HepG2 (cell line): ENCODE data around the gene DMGDH. TPM values are rescaled to one million over a fixed set of nuclear protein-coding genes. Genes with fewer than 3 reads are reported as not detected.

Experiments
- BRF2 ChIP-seq: sonication (generic); formaldehyde crosslinking; IDR thresholded peaks from 2 replicates; pipeline ENCODE4 v1.8.1; 2022; ENCODE audit warnings: mild to moderate bottlenecking, missing genetic modification reagents
- DMAP1 ChIP-seq: IDR thresholded peaks from 2 replicates; pipeline ENCODE4 v1.6.1; 2016
- ELF1 ChIP-seq: sonication (generic); formaldehyde crosslinking; IDR thresholded peaks from 2 replicates; pipeline ENCODE4 v1.4.0; 2020; ENCODE audit warnings: missing genetic modification reagents
- FOXO1 ChIP-seq: sonication (generic); formaldehyde crosslinking; IDR thresholded peaks from 2 replicates; pipeline ENCODE4 v1.4.0; 2020; ENCODE audit warnings: missing genetic modification reagents
- JUN ChIP-seq: sonication (generic); formaldehyde crosslinking; IDR thresholded peaks from 2 replicates; pipeline ENCODE4 v1.4.0; 2020; ENCODE audit warnings: mild to moderate bottlenecking, missing genetic modification reagents
- KLF12 ChIP-seq: sonication (generic); formaldehyde crosslinking; IDR thresholded peaks from 2 replicates; pipeline ENCODE4 v1.4.0; 2020; ENCODE audit warnings: missing genetic modification reagents, borderline replicate concordance
- MEIS2 ChIP-seq: sonication (generic); formaldehyde crosslinking; IDR thresholded peaks from 2 replicates; pipeline ENCODE4 v1.9.0; 2021; ENCODE audit warnings: mild to moderate bottlenecking, missing genetic modification reagents
- MXI1 ChIP-seq: IDR thresholded peaks from 3 replicates; pipeline ENCODE4 v1.6.1; 2012; ENCODE audit warnings: low read depth, low read length, inconsistent platforms, borderline replicate concordance
- MYNN ChIP-seq: sonication (generic); formaldehyde crosslinking; IDR thresholded peaks from 2 replicates; pipeline ENCODE4 v1.4.0; 2020; ENCODE audit warnings: mild to moderate bottlenecking, low read depth, missing genetic modification reagents
- MYPOP ChIP-seq: sonication (generic); formaldehyde crosslinking; IDR thresholded peaks from 2 replicates; pipeline ENCODE4 v1.8.1; 2023; ENCODE audit warnings: mild to moderate bottlenecking, moderate library complexity, missing genetic modification reagents
- PHF5A ChIP-seq: IDR thresholded peaks from one replicate; pipeline ENCODE4 v1.6.1; 2018; ENCODE audit warnings: low read depth, missing genetic modification reagents; ENCODE audit not compliant: unreplicated experiment
- RFXAP ChIP-seq: sonication (generic); formaldehyde crosslinking; IDR thresholded peaks from 2 replicates; pipeline ENCODE4 v1.4.0; 2020; ENCODE audit warnings: missing genetic modification reagents, borderline replicate concordance
- ZBTB43 ChIP-seq: sonication (generic); formaldehyde crosslinking; conservative IDR thresholded peaks from 2 replicates; pipeline ENCODE4 v1.4.0; 2020; ENCODE audit warnings: missing genetic modification reagents
- ZNF143 ChIP-seq: sonication (generic); formaldehyde crosslinking; IDR thresholded peaks from 2 replicates; pipeline ENCODE4 v1.4.0; 2020; ENCODE audit warnings: missing genetic modification reagents
- ZNF362 ChIP-seq: sonication (generic); formaldehyde crosslinking; IDR thresholded peaks from 2 replicates; pipeline ENCODE4 v1.4.0; 2020; ENCODE audit warnings: missing genetic modification reagents, mild to moderate bottlenecking, borderline replicate concordance
- ZNF446 ChIP-seq: sonication (generic); formaldehyde crosslinking; IDR thresholded peaks from 2 replicates; pipeline ENCODE4 v1.5.0; 2020; ENCODE audit warnings: mild to moderate bottlenecking, missing genetic modification reagents
- ZNF687 ChIP-seq: sonication (generic); formaldehyde crosslinking; IDR thresholded peaks from 2 replicates; pipeline ENCODE4 v1.5.1; 2020; ENCODE audit warnings: mild to moderate bottlenecking, missing genetic modification reagents, moderate library complexity
- ZNF816 ChIP-seq: sonication (generic); formaldehyde crosslinking; IDR thresholded peaks from 2 replicates; pipeline ENCODE4 v1.8.0; 2022; ENCODE audit warnings: missing genetic modification reagents, mild to moderate bottlenecking, borderline replicate concordance
- ZNF841 ChIP-seq: sonication (generic); formaldehyde crosslinking; IDR thresholded peaks from 2 replicates; pipeline ENCODE4 v1.8.1; 2023; ENCODE audit warnings: missing genetic modification reagents, borderline replicate concordance
- ZSCAN21 ChIP-seq: sonication (generic); formaldehyde crosslinking; IDR thresholded peaks from 2 replicates; pipeline ENCODE4 v1.8.0; 2022; ENCODE audit warnings: mild to moderate bottlenecking, missing genetic modification reagents, moderate library complexity, borderline replicate concordance
- polyA plus RNA-seq, 8 experiments: library from polyadenylated mRNA; depleted of rRNA in 3 of 8; stranded (reverse) in 7 of 8; unstranded in 1 of 8; fragments of >200 nt; fragmentation: Illumina TruSeq in 4 of 8; extraction: Trizol in 4 of 8; gene quantifications; 2 replicates each; pipeline versions ENCODE4 v1.2.1 to v1.2.3, GENCODE V29; 2011 to 2016; ENCODE audit warnings: low read depth in 4 of 8, missing spikeins in 1 of 8, mixed read lengths in 1 of 8; ENCODE audit not compliant: insufficient read depth in 1 of 8
- total RNA-seq, 5 experiments: library from RNA; depleted of rRNA; stranded (reverse); fragments of >200 nt; fragmentation: Illumina TruSeq; extraction: Trizol; gene quantifications; 2 replicates each; pipeline ENCODE4 v1.2.3, GENCODE V29; 2016; ENCODE audit warnings: low read depth in 1 of 5

DMGDH gene
- total and polyA plus RNA-seq, 2 of the 13 experiments (the other 11 are each of a cell fraction or from before 2014, with no cell fraction given): 3.6 to 7.9 TPM

GRCh38 chr5:78984439-78985115, 84.9 kb downstream of the DMGDH start (continued):
- TF ChIP-seq BRF2 (CRISPR knock-in tag) (no peak), ZNF362 (peak; percentile 35; the same call in 1 of the 2 replicates), MEIS2 (CRISPR knock-in tag) (no peak), KLF12 (CRISPR knock-in tag) (no peak; the same call in 1 of the 2 replicates), ZNF687 (CRISPR knock-in tag) (peak; percentile 82), FOXO1 (CRISPR knock-in tag) (no peak), MYPOP (no peak), MXI1 (peak; percentile 35; the same call in 1 of the 3 replicates), ZNF143 (peak; percentile 81), PHF5A (CRISPR knock-in tag) (peak; percentile 19), ZBTB43 (0 out of 2 replicates have a peak, but pooled peaks have one; percentile 31), ZSCAN21 (peak; percentile 77), DMAP1 (CRISPR knock-in tag) (no peak), ZNF446 (peak; percentile 79; the same call in 1 of the 2 replicates), RFXAP (CRISPR knock-in tag) (no peak; the same call in 1 of the 2 replicates), ZNF816 (CRISPR knock-in tag) (no peak), JUN (CRISPR knock-in tag) (no peak), ELF1 (CRISPR knock-in tag) (no peak), MYNN (CRISPR knock-in tag) (no peak), ZNF841 (CRISPR knock-in tag) (0 out of 2 replicates have a peak, but pooled peaks have one; percentile 49)
